Nephron progenitor cell (in vitro differentiated cells): ENCODE results near the gene CFAP61.

Experiments used
- DNase-seq: peaks from one replicate; pipeline ENCODE4 v3.0.0; 2021
- H3K27ac Mint-ChIP-seq: 2 replicates; pipeline ENCODE4 v1.8.0; 2021; ENCODE audit warnings: mild to moderate bottlenecking, moderate library complexity, mixed read lengths
- H3K27me3 Mint-ChIP-seq: 2 replicates; pipeline ENCODE4 v1.8.0; 2021; ENCODE audit warnings: mild to moderate bottlenecking, low read depth, mixed read lengths; ENCODE audit not compliant: poor library complexity
- H3K36me3 Mint-ChIP-seq: 2 replicates; pipeline ENCODE4 v1.8.0; 2021; ENCODE audit warnings: low read depth, mixed read lengths
- H3K4me1 Mint-ChIP-seq: 2 replicates; pipeline ENCODE4 v1.8.0; 2021; ENCODE audit warnings: mixed read lengths
- H3K4me3 Mint-ChIP-seq: 2 replicates; pipeline ENCODE4 v1.8.0; 2021; ENCODE audit warnings: mild to moderate bottlenecking, moderate library complexity, mixed read lengths
- H3K9me3 Mint-ChIP-seq: 2 replicates; pipeline ENCODE4 v1.8.0; 2021; ENCODE audit warnings: mild to moderate bottlenecking, moderate library complexity, mixed read lengths
- CTCF ChIP-seq: fragments of 200-600 bp; sonication (generic); IDR thresholded peaks from 2 replicates; pipeline ENCODE4 v1.5.0; 2021; ENCODE audit warnings: antibody characterized with exemption

The CFAP61 gene

GRCh38 chr20:20251317-20251716 lies 199.0 kb downstream of the CFAP61 start:
- DNase-seq: no peak
- no peak for TF ChIP-seq CTCF
- H3K9me3 Mint-ChIP-seq: no peaks in the 10 kb centered on the region
- no peak overlapping the region for H3K4me3 Mint-ChIP-seq
- H3K4me1 Mint-ChIP-seq: no peaks in the 10 kb centered on the region
- H3K27ac Mint-ChIP-seq: no peak overlapping the region
- peaks cover 7% of the 10 kb centered on the region for H3K27me3 Mint-ChIP-seq
- H3K36me3 Mint-ChIP-seq: no peaks in the 10 kb centered on the region

GRCh38 chr20:20251836-20252235 lies 199.5 kb downstream of the CFAP61 start:
- H3K4me1 Mint-ChIP-seq: no peaks in the 10 kb centered on the region
- no peaks in the 10 kb centered on the region for H3K36me3 Mint-ChIP-seq
- no peak for DNase-seq
- H3K27ac Mint-ChIP-seq: no peak overlapping the region
- H3K4me3 Mint-ChIP-seq: no peak overlapping the region
- H3K9me3 Mint-ChIP-seq: no peaks in the 10 kb centered on the region
- H3K27me3 Mint-ChIP-seq: peaks cover 10% of the 10 kb centered on the region
- TF ChIP-seq CTCF: no peak

- no peaks in the 10 kb centered on the region for H3K36me3 Mint-ChIP-seq
- TF ChIP-seq CTCF: no peak
- no peak overlapping the region for H3K4me3 Mint-ChIP-seq
- H3K4me1 Mint-ChIP-seq: no peaks in the 10 kb centered on the region
- H3K27me3 Mint-ChIP-seq: peaks cover 10% of the 10 kb centered on the region
- no peaks in the 10 kb centered on the region for H3K9me3 Mint-ChIP-seq
- H3K27ac Mint-ChIP-seq: no peak overlapping the region
- DNase-seq: no peak
Measured at GRCh38 chr20:20253039-20253743, 200.9 kb downstream of the CFAP61 start.

GRCh38 chr20:20253744-20254330 lies 201.5 kb downstream of the CFAP61 start:
- Mint-ChIP-seq H3K27me3 (peaks cover 11% of the 10 kb centered on the region), H3K4me3 (no peak overlapping the region), H3K4me1 (no peaks in the 10 kb centered on the region), H3K36me3 (no peaks in the 10 kb centered on the region), H3K9me3 (no peaks in the 10 kb centered on the region), H3K27ac (no peak overlapping the region)
- TF ChIP-seq CTCF: no peak
- DNase-seq: no peak

GRCh38 chr20:20255099-20255498 lies 202.8 kb downstream of the CFAP61 start:
- Mint-ChIP-seq H3K27me3 (peaks cover 14% of the 10 kb centered on the region), H3K36me3 (no peaks in the 10 kb centered on the region), H3K9me3 (no peaks in the 10 kb centered on the region), H3K4me1 (no peaks in the 10 kb centered on the region), H3K4me3 (no peak overlapping the region), H3K27ac (no peak overlapping the region)
- TF ChIP-seq CTCF: no peak
- DNase-seq: no peak

- Mint-ChIP-seq H3K27me3 (peaks cover 14% of the 10 kb centered on the region), H3K36me3 (no peaks in the 10 kb centered on the region), H3K27ac (no peak overlapping the region), H3K9me3 (no peaks in the 10 kb centered on the region), H3K4me1 (no peaks in the 10 kb centered on the region), H3K4me3 (no peak overlapping the region)
- DNase-seq: no peak
- no peak for TF ChIP-seq CTCF
Measured at GRCh38 chr20:20259533-20259932, 207.2 kb downstream of the CFAP61 start.
